AG04450 (cell line): ENCODE data around the gene GPR45. TPM values are rescaled to one million over a fixed set of nuclear protein-coding genes. Genes with fewer than 3 reads are reported as not detected.

Experiments used
- CTCF ChIA-PET: fragments of 300-600, 350-600 bp; formaldehyde crosslinking; extraction: SDS; loops from one replicate; lab custom pipeline; 2022; ENCODE audit warnings: antibody characterized with exemption, inconsistent platforms; lab: Charles Lee
- POLR2A ChIA-PET: fragments of 350-600 bp; formaldehyde crosslinking; extraction: SDS; loops from one replicate; lab custom pipeline; 2021; ENCODE audit warnings: antibody characterized with exemption, inconsistent platforms; lab: Yijun Ruan, JAX
- DNase-seq: peaks from one replicate; pipeline ENCODE4 v3.0.0-alpha.2; 2011; ENCODE audit warnings: low read depth, low spot score
- H3K27ac ChIP-seq: one replicate; pipeline ENCODE4 v1.5.1; 2012; ENCODE audit warnings: low read depth, low read length, control low read depth
- H3K27me3 ChIP-seq: one replicate; pipeline ENCODE4 v1.6.0; 2012; ENCODE audit warnings: low read length; ENCODE audit not compliant: control insufficient read depth, insufficient read depth
- H3K4me3 ChIP-seq: 2 replicates; pipeline ENCODE4 v1.5.1; 2011; ENCODE audit warnings: mild to moderate bottlenecking, low read depth, low read length, control low read depth
- H3K9me3 ChIP-seq: 2 replicates; pipeline ENCODE4 v1.5.1; 2012; ENCODE audit warnings: low read length; ENCODE audit not compliant: control insufficient read depth, insufficient read depth
- CTCF ChIP-seq: IDR thresholded peaks from 2 replicates; pipeline ENCODE4 v1.5.1; 2011; ENCODE audit warnings: low read depth, low read length, control low read depth, inconsistent platforms
- polyA plus RNA-seq: library from polyadenylated mRNA; depleted of rRNA; stranded (reverse); fragments of >200 nt; gene quantifications from 2 replicates; pipeline ENCODE4 v1.2.3, GENCODE V29; 2011; rRNA removed

The GPR45 gene
- polyA plus RNA-seq, 1 experiment: not detected

GRCh38 chr2:105288133-105288532 lies 46.6 kb downstream of the GPR45 start:
- POLR2A ChIA-PET: interaction anchor here (0.5 kb wide), 1 partner anchor 233 kb away, joined by 3 read pairs; no protein-coding TSS in a partner anchor
- H3K4me3 ChIP-seq: no peak overlapping the region
- no peak for TF ChIP-seq CTCF

GRCh38 chr2:105290981-105291660 lies 49.6 kb downstream of the GPR45 start:
- DNase-seq: no peak
- no peak for TF ChIP-seq CTCF
- Histone ChIP-seq H3K4me3 (no peak overlapping the region), H3K27me3 (no peaks in the 10 kb centered on the region), H3K27ac (no peak overlapping the region), H3K9me3 (no peaks in the 10 kb centered on the region)
- POLR2A ChIA-PET: no interaction called here
- CTCF ChIA-PET: interaction anchor here (0.6 kb wide), 1 partner anchor 92 kb away, joined by 5 read pairs; no protein-coding TSS in a partner anchor

More at GRCh38 chr2:105288133-105288532, 46.6 kb downstream of the GPR45 start:
- H3K27me3 ChIP-seq: no peaks in the 10 kb centered on the region
- H3K27ac ChIP-seq: no peak overlapping the region
- CTCF ChIA-PET: interaction anchor here (0.6 to 1.7 kb wide), 13 partner anchors 9 to 262 kb away, joined by 3 to 6 read pairs (median 3); no protein-coding TSS in a partner anchor
- DNase-seq: no peak
- no peaks in the 10 kb centered on the region for H3K9me3 ChIP-seq

GRCh38 chr2:105291981-105292380 lies 50.4 kb downstream of the GPR45 start:
- Histone ChIP-seq H3K27ac (no peak overlapping the region), H3K9me3 (no peaks in the 10 kb centered on the region), H3K27me3 (no peaks in the 10 kb centered on the region), H3K4me3 (no peak overlapping the region)
- no peak for TF ChIP-seq CTCF
- POLR2A ChIA-PET: no interaction called here
- no peak for DNase-seq
- CTCF ChIA-PET: interaction anchor here (5.7 kb wide), 1 partner anchor 177 kb away, joined by 110 read pairs; no protein-coding TSS in a partner anchor

Other genes with a start within 250 kb of the GPR45 start
- 27.5 and 36.1 TPM in 2 replicates for gene MRPS9, start 203.7 kb upstream of the GPR45 start, polyA plus RNA-seq
- 7.9 and 9.8 TPM in 2 replicates for gene TGFBRAP1, start 88.0 kb downstream of the GPR45 start, polyA plus RNA-seq
- gene C2orf49, start 95.8 kb downstream of the GPR45 start, polyA plus RNA-seq: 13.7 and 20.3 TPM in 2 replicates
- 497 and 555 TPM in 2 replicates for gene FHL2, start 157.3 kb downstream of the GPR45 start, polyA plus RNA-seq